GM18519 (cell line): ENCODE data around the gene SAMD11.

Experiments used
- ATAC-seq: cut with Tn5 transposase; IDR thresholded peaks from one replicate; pipeline ENCODE4 v1.9.1; 2021; ENCODE audit warnings: mild to moderate bottlenecking, moderate library complexity; ENCODE audit not compliant: unreplicated experiment, low FRiP score

SAMD11 gene

DNA sequence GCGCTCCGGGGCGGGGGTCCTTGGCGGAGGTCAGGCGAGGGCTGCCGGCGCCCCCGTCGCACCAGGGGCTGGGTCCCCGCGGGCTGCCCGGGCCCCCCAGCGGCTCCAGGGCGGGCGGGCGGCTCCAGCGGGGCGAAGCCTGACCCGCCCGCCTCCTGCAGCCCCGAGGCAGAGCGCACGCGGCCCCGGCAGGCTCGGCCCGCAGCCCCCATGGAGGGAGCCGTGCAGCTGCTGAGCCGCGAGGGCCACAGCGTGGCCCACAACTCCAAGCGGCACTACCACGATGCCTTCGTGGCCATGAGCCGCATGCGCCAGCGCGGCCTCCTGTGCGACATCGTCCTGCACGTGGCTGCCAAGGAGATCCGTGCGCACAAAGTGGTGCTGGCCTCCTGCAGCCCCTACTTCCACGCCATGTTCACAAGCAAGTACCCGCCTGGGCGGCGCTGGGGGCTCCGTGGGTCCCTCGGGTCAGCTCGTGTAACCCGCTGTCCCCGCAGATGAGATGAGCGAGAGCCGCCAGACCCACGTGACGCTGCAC is 37.5 kb downstream of the SAMD11 start:
- ATAC-seq = no peak

DNA sequence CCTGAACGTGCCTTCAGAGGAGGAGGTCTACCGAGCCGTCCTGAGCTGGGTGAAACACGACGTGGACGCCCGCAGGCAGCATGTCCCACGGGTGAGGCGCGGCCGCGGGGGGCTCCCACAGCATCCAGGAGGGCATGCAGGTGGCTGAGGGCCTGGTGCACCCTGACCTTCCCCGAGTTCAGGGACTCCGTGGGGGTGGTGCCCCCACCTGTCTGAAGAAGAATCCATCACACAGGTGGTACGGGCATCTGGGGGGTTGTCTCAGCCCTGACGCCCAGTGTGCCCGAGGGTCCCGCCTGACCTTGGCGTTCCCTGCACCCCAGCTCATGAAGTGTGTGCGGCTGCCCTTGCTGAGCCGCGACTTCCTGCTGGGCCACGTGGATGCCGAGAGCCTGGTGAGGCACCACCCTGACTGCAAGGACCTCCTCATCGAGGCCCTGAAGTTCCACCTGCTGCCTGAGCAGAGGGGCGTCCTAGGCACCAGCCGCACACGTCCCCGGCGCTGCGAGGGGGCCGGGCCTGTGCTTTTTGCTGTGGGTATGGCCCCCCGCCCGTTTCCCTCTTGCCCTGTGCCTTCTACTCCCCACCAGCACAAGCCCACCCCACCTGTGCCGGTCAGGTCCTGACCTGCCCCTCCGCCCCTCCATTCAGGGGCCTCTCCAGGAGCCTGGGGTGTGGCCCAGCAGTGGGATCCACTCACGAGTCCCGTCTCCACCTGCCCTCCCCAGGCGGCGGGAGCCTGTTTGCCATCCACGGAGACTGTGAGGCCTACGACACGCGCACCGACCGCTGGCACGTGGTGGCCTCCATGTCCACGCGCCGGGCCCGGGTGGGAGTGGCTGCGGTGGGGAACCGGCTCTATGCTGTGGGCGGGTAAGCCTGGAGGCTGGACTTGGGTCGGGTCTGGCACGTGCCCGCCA is 38.9 kb downstream of the SAMD11 start:
- no peak for ATAC-seq

DNA sequence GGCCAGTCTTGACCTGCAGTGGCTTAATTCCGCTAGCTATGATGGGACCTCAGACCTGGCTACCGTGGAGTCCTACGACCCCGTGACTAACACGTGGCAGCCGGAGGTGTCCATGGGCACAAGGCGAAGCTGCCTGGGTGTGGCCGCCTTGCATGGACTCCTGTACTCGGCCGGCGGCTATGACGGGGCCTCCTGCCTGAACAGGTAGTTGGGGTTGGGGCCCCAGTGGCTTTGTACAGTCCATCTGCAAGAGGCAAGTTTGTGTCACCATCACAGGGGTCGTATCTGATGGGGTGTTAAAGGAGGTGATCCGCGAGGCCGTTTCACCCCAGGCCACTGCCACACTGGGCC is 39.6 kb downstream of the SAMD11 start:
- no peak for ATAC-seq

DNA sequence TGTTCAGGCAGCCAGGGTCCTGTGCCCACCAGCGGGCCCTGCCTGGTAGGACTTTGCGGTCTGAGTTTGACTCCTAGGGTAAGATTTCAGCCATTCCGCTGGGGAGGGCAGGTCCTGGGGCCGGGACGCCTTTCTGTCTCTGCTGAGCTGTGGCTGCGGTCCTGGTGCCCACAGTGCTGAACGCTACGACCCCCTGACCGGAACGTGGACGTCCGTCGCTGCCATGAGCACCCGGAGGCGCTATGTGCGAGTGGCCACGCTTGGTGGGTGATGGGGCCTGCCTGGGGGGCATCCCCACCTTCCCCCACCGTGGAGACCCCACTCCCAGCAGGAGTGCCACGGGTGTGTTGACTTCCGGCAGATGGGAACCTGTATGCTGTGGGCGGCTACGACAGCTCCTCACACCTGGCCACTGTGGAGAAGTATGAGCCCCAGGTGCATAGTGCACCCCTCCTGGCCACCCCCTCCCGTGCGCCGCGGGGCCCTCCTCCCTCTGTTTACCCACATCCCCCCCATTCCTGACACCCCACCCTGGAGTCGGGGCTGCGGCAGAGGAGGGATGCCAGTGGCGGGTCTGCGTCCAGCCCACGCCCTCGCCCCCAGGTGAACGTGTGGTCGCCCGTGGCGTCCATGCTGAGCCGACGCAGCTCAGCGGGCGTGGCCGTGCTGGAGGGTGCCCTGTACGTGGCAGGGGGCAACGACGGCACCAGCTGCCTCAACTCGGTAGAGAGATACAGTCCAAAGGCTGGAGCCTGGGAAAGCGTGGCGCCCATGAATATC is 40.2 kb downstream of the SAMD11 start:
- no peak for ATAC-seq

DNA sequence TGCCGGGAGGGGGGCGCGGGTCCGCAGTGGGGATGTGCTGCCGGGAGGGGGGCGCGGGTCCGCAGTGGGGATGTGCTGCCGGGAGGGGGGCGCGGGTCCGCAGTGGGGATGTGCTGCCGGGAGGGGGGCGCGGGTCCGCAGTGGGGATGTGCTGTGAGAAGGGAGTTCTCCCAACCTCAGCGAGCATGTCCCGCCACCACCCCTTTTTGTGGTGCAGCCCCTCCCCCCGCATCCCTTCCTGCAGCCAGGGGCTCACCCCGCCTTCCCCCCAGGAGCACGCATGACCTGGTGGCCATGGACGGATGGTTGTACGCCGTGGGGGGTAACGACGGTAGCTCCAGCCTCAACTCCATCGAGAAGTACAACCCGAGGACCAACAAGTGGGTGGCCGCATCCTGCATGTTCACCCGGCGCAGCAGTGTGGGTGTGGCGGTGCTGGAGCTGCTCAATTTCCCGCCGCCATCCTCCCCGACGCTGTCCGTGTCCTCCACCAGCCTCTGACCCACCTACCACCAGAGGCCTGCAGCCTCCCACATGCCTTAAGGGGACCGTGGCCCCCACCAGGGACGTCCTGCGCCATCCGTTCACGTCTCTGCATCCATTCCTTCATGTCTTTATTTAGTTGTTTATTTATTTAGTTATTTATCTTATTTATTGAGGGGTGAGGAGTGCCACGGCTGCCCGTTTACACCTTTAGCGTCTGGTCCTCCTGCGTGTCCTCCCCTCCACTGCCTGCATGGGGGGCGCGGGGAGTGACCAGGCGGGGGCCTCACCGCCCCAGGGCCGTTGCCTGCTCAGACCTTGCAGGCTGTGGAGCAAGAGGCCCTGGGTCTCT is 41.2 kb downstream of the SAMD11 start:
- no peak for ATAC-seq

- ATAC-seq = no peak
Observed at GRCh38 chr1:965526-966134, 41.9 kb downstream of the SAMD11 start.

DNA sequence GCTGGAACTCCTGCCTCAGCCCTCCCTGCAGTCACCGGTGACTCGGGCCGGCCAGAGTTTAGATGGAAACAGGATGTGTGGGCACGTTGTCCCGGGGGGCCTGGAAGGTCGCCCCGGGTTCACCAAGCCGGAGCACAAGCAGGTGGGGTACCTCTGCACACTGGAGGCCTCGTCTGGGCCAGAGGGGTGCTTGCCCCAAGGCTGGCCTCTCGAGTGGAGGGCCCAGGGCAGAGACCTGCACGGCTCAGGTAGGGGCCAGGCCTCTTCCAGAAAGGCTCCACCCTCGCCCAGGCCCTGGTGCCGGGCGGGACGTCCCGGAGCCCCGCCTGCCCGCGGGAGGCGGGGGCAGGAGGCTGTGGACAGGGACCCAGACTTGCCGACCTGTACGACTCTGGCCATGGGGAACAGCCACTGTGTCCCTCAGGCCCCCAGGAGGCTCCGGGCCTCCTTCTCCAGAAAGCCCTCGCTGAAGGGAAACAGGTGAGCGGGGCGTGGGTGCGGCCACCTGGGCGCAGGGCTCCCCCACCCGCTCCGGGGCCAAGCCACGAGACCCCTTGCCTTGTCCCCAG is 42.5 kb downstream of the SAMD11 start, which contains the start of gene PLEKHN1:
Gene PLEKHN1 (plus strand): TSS at position 348 of the 569 bp plus-strand sequence. CDS start 50 bp downstream, at position 398.
- no peak for ATAC-seq

DNA sequence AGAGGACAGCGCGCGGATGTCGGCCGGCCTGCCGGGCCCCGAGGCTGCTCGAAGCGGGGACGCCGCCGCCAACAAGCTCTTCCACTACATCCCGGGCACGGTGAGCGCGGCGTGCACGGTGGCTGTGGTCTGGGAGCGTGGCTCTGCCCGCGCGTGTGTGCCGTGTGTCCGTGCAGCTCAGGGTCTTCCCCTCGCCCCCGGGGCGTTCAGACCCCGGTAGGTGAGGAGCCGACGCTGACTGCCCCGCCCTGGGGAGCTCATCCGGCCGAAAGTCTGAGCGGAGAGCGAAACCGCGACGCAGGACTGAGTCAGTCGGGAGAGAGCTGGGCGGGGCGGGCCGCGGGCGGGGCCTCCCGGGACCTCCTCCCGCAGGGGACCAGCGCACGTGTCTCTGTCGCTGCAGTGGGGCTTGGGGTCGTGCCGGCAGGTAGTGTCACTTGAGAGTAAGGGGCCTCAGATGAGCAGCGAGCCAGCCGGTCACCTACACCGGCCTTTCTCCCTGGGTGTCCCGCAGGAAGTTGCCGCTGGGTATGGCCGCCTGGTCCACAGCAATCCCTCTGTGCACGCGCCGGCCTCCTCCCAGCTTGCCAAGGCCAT is 43.1 kb downstream of the SAMD11 start:
- no peak for ATAC-seq

- no peak for ATAC-seq
Observed at GRCh38 chr1:967466-968343, 44.0 kb downstream of the SAMD11 start.

DNA sequence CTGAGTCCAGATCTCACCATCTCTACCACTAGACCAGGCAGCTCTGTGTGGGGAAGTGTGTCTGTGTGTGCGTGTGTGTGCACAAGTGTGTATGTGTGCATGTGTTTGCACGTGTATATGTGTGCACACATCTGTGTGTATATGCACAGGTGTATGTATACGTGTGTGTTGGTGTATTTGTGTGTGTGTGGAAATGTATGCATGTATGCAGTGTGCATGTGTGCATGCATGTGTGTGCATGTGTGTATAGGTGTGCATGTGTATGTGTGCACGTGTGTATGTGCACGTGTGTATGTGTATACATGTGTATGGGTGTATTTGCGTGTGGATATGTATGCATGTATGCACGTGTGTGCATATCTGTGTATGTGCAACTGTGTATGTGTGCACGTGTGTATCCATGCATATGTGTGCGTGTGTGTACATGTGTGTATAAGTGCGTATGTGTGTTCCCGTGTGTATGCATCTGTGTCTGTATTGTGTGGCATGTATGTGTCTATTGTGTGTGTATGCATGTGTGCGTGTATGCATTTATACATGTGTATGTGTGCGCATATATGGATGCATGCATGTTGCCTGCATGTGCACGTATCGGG is 45.6 kb downstream of the SAMD11 start:
- no peak for ATAC-seq

GRCh38 chr1:970242-970972 is 46.7 kb downstream of the SAMD11 start:
- no peak for ATAC-seq

DNA sequence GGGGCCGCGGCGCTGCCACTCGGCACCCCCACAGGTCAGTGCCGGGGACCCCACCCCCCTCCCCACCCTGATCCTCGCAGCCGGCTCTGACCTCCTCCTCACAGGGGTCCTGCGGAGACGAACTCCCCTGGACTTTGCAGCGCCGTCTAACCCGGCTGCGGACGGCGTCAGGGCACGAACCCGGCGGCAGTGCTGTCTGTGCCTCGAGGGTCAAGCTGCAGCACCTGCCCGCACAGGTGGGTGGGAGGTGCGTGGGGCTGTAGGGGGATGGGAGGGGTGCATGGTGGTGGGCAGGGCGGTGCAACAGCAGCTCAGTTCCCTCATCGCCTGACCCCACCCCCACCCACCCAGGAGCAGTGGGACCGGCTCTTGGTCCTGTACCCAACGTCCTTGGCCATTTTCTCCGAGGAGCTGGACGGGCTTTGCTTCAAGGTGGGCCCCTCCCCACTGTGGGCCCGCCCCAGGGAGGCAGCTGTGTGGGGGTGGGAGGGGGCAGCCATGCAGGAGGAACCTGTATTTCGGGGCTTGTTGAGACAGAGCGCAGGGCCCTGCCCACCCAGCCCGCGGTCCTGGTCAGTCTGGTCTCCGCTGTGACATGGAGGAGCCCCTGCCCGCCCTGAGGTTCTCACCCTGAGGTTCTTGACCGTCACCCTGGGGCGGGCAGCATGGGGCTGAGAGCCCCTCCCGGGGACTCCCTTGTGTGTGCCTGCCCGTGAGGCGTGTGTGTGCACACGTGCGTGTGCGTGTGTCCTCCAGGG is 47.4 kb downstream of the SAMD11 start:
- no peak for ATAC-seq

- ATAC-seq = no peak
Observed at GRCh38 chr1:971751-972506, 48.2 kb downstream of the SAMD11 start.

- ATAC-seq = no peak
Observed at GRCh38 chr1:972726-973458, 49.2 kb downstream of the SAMD11 start.
